ENCODE results near the gene SLC7A14.
"Not testable (repeated sequence)": the region's sequence is repeated elsewhere in the genome, so short reads cannot be mapped to it uniquely, and the experiment has no call there.

The SLC7A14 gene

DNA sequence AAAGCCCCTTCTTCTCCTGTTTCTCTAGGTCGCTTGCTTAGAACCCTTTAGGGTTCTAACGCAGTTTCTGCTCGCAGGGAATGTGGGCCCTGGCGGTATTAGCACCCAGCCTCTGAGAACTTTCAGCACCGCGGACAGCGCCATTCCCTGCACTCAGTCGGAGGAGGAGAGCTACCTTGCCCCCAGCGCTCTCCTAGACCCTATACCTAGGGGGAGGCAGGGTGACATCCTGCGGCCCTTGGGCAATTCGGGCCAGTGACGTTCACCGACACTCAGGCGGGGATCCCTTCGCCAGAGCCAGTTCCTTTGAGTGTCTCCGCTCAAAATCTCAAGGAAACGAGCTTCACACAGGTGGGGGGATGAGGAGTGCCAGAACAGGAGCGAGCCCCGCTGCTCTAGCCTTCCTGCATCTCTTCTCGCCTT, 1.3 kb downstream of the SLC7A14 start:
- Histone ChIP-seq H3K9ac (ENCODE audit: insufficient read length) (no peak overlapping the region), H3K4me3 (no peak overlapping the region), H3K27ac (no peak overlapping the region), H3K9me3 (ENCODE audit: low read depth, low read length) (no peaks in the 10 kb centered on the region), H3K36me3 (ENCODE audit: insufficient read depth, low read length) (no peaks in the 10 kb centered on the region)
- DNase-seq (ENCODE audit: low read depth, low spot score): peak; percentile 18
- TF ChIP-seq FOXP2 (optimal IDR thresholded peaks at IDR 0.05; ENCODE audit: control extremely low read depth, extremely low read length, insufficient read depth) (no peak), POLR2AphosphoS5 (IDR thresholded peaks at IDR 0.05; ENCODE audit: borderline replicate concordance, low read depth, low read length) (no peak), EZH2 (IDR thresholded peaks at IDR 0.05) (no peak)

DNA sequence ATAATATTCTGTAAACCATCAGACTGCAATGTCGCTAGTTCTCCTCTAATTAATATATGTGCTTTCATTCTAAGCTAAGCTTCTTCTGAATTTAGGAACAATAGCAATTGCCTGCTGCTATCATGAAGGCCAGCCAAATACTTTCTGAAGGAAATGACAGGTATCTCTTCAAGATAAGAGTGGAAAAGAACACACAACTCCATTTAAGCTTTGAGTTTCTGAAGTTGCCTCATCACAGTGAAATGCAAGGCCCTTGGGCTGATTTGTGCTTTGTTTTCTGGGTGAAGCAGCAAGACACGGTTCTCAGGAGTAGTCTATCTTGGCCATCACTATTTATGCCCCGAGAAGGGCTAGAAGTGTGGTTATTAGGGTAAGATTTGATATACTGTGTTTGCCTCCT, 6.2 kb downstream of the SLC7A14 start:
- Histone ChIP-seq H3K4me3 (no peak overlapping the region), H3K9me3 (ENCODE audit: low read depth, low read length) (no peaks in the 10 kb centered on the region), H3K9ac (ENCODE audit: insufficient read length) (no peak overlapping the region), H3K27ac (no peak overlapping the region), H3K36me3 (ENCODE audit: insufficient read depth, low read length) (no peaks in the 10 kb centered on the region)
- DNase-seq (ENCODE audit: low read depth, low spot score): no peak
- no peak for TF ChIP-seq FOXP2 (optimal IDR thresholded peaks at IDR 0.05; ENCODE audit: control extremely low read depth, extremely low read length, insufficient read depth)
- TF ChIP-seq EZH2 (IDR thresholded peaks at IDR 0.05): no peak
- TF ChIP-seq POLR2AphosphoS5 (IDR thresholded peaks at IDR 0.05; ENCODE audit: borderline replicate concordance, low read depth, low read length): no peak

DNA sequence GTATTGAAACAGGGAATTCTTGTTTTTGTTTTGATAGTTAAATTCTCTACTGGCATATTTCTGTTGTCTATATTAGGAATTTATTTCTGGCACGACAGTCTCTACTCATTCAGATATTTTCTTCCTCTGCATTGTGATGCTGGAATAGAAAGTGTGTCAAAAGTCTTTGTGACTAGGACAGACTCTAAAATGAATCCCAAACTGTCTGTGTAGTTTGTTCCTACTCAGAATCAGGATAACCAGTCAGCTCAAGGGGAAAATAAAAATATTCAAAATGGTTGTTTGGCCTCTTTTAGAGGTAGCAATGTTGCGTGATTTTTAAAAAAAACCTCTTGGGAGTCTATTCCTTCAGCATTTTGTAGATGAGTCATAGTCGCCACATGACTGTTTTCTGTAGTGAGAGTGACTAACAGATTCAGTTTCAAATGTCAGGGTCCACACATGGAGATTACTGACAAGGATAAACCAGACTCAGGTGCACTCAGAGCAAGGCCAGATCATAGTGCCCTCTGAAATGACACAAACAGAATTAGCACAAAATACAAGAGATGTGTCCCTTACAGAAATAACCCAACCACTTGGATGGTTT, 13.1 kb downstream of the SLC7A14 start:
- TF ChIP-seq EZH2 (IDR thresholded peaks at IDR 0.05) (no peak), POLR2AphosphoS5 (IDR thresholded peaks at IDR 0.05; ENCODE audit: borderline replicate concordance, low read depth, low read length) (no peak), FOXP2 (optimal IDR thresholded peaks at IDR 0.05; ENCODE audit: control extremely low read depth, extremely low read length, insufficient read depth) (no peak)
- H3K9me3 ChIP-seq (ENCODE audit: low read depth, low read length): no peaks in the 10 kb centered on the region
- no peaks in the 10 kb centered on the region for H3K36me3 ChIP-seq (ENCODE audit: insufficient read depth, low read length)
- H3K27ac ChIP-seq: no peak overlapping the region
- no peak overlapping the region for H3K9ac ChIP-seq (ENCODE audit: insufficient read length)
- H3K4me3 ChIP-seq: no peak overlapping the region
- DNase-seq (ENCODE audit: low read depth, low spot score): no peak

DNA sequence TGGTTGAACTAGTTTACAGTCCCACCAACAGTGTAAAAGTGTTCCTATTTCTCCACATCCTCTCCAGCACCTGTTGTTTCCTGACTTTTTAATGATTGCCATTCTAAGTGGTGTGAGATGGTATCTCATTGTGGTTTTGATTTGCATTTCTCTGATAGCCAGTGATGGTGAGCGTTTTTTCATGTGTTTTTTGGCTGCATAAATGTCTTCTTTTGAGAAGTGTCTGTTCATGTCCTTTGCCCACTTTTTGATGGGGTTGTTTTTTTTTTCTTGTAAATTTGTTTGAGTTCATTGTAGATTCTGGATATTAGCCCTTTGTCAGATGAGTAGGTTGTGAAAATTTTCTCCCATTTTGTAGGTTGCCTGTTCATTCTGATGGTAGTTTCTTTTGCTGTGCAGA, 18.3 kb downstream of the SLC7A14 start:
- H3K4me3 ChIP-seq; H3K9me3 ChIP-seq (ENCODE audit: low read depth, low read length); H3K9ac ChIP-seq (ENCODE audit: insufficient read length); H3K36me3 ChIP-seq (ENCODE audit: insufficient read depth, low read length); DNase-seq (ENCODE audit: low read depth, low spot score); H3K27ac ChIP-seq: not testable (repeated sequence)

DNA sequence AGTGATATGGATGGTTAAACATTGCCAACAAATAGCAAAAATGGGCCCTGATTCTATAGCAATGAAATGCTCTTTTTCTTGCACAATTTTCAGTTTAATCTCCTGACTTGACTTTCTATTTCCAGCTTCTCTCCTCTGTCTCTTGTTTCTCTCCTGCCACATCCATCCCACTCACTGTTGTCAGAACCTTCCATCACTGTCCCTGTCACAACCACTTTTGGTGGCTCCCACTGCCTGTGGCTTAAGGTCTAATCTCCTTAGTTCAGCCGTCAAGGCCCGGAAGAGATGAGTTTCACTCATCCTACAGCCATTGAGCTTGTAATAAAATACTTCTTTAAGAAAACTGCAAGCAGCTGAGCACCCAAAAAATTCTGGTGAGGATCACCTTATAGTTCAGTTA, 19.5 kb downstream of the SLC7A14 start:
- Histone ChIP-seq H3K9ac (ENCODE audit: insufficient read length) (no peak overlapping the region), H3K4me3 (no peak overlapping the region), H3K27ac (no peak overlapping the region), H3K36me3 (ENCODE audit: insufficient read depth, low read length) (no peaks in the 10 kb centered on the region), H3K9me3 (ENCODE audit: low read depth, low read length) (no peaks in the 10 kb centered on the region)
- TF ChIP-seq FOXP2 (optimal IDR thresholded peaks at IDR 0.05; ENCODE audit: control extremely low read depth, extremely low read length, insufficient read depth) (no peak), POLR2AphosphoS5 (IDR thresholded peaks at IDR 0.05; ENCODE audit: borderline replicate concordance, low read depth, low read length) (no peak), EZH2 (IDR thresholded peaks at IDR 0.05) (no peak)
- DNase-seq (ENCODE audit: low read depth, low spot score): no peak

DNA sequence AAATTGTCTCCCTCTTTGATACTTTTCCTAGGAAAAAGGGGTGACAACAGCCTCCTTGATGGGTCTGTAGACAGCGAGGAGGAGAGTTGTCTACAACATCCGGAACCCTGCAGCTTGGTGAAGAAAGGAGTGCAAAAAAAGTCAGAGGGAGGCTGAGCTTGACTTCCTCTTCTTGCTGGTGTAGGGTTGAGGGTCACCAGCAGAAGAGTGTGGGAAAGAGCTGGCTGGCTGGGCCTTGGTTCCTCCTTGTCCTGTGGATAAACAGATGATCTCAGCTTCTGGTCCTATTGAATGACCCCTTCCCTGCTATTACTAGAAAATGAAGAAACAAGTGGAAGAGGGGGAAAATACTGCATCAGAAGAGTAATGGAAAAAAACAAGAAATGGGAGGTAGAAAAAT, 20.4 kb downstream of the SLC7A14 start:
- Histone ChIP-seq H3K9me3 (ENCODE audit: low read depth, low read length) (no peaks in the 10 kb centered on the region), H3K27ac (no peak overlapping the region), H3K9ac (ENCODE audit: insufficient read length) (no peak overlapping the region), H3K4me3 (no peak overlapping the region), H3K36me3 (ENCODE audit: insufficient read depth, low read length) (no peaks in the 10 kb centered on the region)
- no peak for TF ChIP-seq POLR2AphosphoS5 (IDR thresholded peaks at IDR 0.05; ENCODE audit: borderline replicate concordance, low read depth, low read length)
- no peak for TF ChIP-seq FOXP2 (optimal IDR thresholded peaks at IDR 0.05; ENCODE audit: control extremely low read depth, extremely low read length, insufficient read depth)
- DNase-seq (ENCODE audit: low read depth, low spot score): no peak

DNA sequence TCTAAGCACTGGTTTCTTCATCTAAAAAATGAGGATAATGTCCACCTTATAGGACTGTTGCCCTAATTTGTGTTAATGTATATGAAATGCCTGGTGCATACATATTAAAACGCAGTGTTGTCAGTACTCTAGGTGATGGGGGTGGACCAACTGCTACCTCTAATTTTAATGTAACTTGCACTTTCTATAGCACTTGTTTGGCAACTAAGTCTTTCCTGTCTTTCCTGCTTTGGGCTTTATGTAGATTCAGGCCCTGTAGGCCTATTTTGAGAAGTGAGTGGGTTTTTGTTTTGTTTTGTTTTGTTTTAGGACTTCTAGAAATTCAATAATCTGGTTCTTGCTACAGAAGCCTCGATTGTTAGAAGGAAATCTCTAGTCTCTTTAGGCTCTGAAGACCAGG, 21.2 kb downstream of the SLC7A14 start:
- Histone ChIP-seq H3K9ac (ENCODE audit: insufficient read length) (no peak overlapping the region), H3K27ac (no peak overlapping the region), H3K4me3 (no peak overlapping the region), H3K9me3 (ENCODE audit: low read depth, low read length) (no peaks in the 10 kb centered on the region), H3K36me3 (ENCODE audit: insufficient read depth, low read length) (no peaks in the 10 kb centered on the region)
- TF ChIP-seq EZH2 (IDR thresholded peaks at IDR 0.05) (no peak), POLR2AphosphoS5 (IDR thresholded peaks at IDR 0.05; ENCODE audit: borderline replicate concordance, low read depth, low read length) (no peak), FOXP2 (optimal IDR thresholded peaks at IDR 0.05; ENCODE audit: control extremely low read depth, extremely low read length, insufficient read depth) (no peak)
- no peak for DNase-seq (ENCODE audit: low read depth, low spot score)

DNA sequence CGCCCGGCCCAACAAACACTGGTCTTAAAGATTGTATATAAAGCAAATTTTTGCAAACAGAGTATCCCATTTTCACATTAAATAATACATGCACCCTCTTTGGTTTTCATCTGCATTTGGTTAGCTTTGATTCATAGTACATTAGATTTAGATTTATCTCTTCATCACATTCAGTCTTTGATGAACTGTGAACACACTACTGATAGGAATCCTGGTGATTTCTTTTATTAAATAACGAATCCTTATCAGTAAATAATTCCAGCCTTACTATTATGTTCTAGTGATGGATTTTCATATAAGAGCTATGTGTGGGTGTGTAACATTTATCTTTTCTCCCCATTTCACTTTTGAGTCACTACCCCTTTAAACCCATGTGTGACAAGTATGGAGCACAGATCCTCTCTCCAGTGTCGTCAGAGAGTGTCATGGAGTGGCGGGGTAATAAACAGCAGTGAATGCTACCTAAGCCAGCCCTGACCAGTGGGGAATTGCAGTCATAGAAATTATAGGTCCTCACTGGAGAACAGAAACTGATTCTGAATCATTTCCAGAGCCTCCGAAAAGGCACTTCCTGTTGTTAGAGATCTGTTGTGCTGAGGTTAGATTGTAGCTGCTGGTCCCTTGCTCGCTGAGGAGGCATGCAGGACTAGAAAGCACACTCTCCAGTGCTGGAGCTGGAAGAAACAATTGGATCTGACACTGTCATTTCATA, 22.0 kb downstream of the SLC7A14 start:
- H3K9me3 ChIP-seq (ENCODE audit: low read depth, low read length): no peaks in the 10 kb centered on the region
- no peak for DNase-seq (ENCODE audit: low read depth, low spot score)
- H3K36me3 ChIP-seq (ENCODE audit: insufficient read depth, low read length): no peaks in the 10 kb centered on the region
- no peak overlapping the region for H3K9ac ChIP-seq (ENCODE audit: insufficient read length)
- H3K27ac ChIP-seq: no peak overlapping the region
- no peak overlapping the region for H3K4me3 ChIP-seq
- TF ChIP-seq FOXP2 (optimal IDR thresholded peaks at IDR 0.05; ENCODE audit: control extremely low read depth, extremely low read length, insufficient read depth) (no peak), POLR2AphosphoS5 (IDR thresholded peaks at IDR 0.05; ENCODE audit: borderline replicate concordance, low read depth, low read length) (no peak), EZH2 (IDR thresholded peaks at IDR 0.05) (no peak)

DNA sequence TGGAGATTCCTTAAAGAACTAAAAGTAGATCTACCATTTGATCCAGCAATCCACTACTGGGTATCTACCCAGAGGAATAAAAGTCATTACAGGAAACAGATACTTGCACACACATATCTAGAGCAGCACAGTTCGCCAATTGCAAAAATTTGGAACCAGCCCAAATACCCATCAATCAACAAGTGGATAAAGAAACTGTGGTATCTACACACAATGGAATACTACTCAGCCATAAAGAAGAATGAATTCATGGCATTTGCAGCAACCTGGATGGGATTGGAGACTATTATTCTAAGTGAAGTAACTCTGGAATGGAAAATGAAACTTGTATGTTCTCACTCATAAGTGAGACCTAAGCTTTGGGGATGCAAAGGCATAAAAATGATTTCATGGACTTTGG, 23.8 kb downstream of the SLC7A14 start:
- no peak overlapping the region for H3K9ac ChIP-seq (ENCODE audit: insufficient read length)
- H3K36me3 ChIP-seq (ENCODE audit: insufficient read depth, low read length): no peaks in the 10 kb centered on the region
- no peak overlapping the region for H3K4me3 ChIP-seq
- no peak for DNase-seq (ENCODE audit: low read depth, low spot score)
- TF ChIP-seq FOXP2 (optimal IDR thresholded peaks at IDR 0.05; ENCODE audit: control extremely low read depth, extremely low read length, insufficient read depth): no peak
- no peak for TF ChIP-seq EZH2 (IDR thresholded peaks at IDR 0.05)
- TF ChIP-seq POLR2AphosphoS5 (IDR thresholded peaks at IDR 0.05; ENCODE audit: borderline replicate concordance, low read depth, low read length): no peak
- H3K27ac ChIP-seq: no peak overlapping the region
- H3K9me3 ChIP-seq (ENCODE audit: low read depth, low read length): no peaks in the 10 kb centered on the region
